Activated naive CD4-positive, alpha-beta T cell treated with anti-CD3 and anti-CD28 coated beads for 36 hours (primary cell): ENCODE measurements around the gene TMEM185B. TPM values are rescaled to one million over a fixed set of nuclear protein-coding genes. Genes with fewer than 3 reads are reported as not detected.
"Not testable (repeated sequence)": the region's sequence is repeated elsewhere in the genome, so short reads cannot be mapped to it uniquely, and the experiment has no call there.

Experiments used
- CTCF ChIA-PET: fragments of 350-600 bp; sonication (Branson Sonifier 250); formaldehyde crosslinking; loops from one replicate; lab custom pipeline; 2021; ENCODE audit warnings: antibody characterized with exemption; lab: Charles Lee
- DNase-seq: peaks from one replicate; pipeline ENCODE4 v3.0.0-alpha.2; 2020
- H3K27ac Mint-ChIP-seq: one replicate; pipeline ENCODE4 v1.8.0; 2021; ENCODE audit warnings: mild to moderate bottlenecking, mixed read lengths
- H3K27me3 Mint-ChIP-seq: one replicate; pipeline ENCODE4 v1.8.0; 2021; ENCODE audit warnings: low read depth, mixed read lengths
- H3K36me3 Mint-ChIP-seq: one replicate; pipeline ENCODE4 v1.8.0; 2021; ENCODE audit warnings: low read depth, mixed read lengths
- H3K4me1 Mint-ChIP-seq: one replicate; pipeline ENCODE4 v1.8.0; 2021; ENCODE audit warnings: low read depth, mixed read lengths
- H3K4me3 Mint-ChIP-seq: one replicate; pipeline ENCODE4 v1.8.0; 2021; ENCODE audit warnings: mild to moderate bottlenecking, moderate library complexity, mixed read lengths
- H3K9me3 Mint-ChIP-seq: one replicate; pipeline ENCODE4 v1.8.0; 2021; ENCODE audit warnings: mixed read lengths
- intact Hi-C: fragments of 100-400 bp; cut with micrococcal nuclease; formaldehyde crosslinking; loops from one replicate; pipeline ENCODE4 v1.15.1; 2023
- total RNA-seq, 2 experiments: library from RNA; stranded (reverse); gene quantifications; one replicate each; pipeline ENCODE4 v1.2.3, GENCODE V29; 2021

The TMEM185B gene
- 10 to 100 TPM; 11.4 to 12.2 TPM for total RNA-seq

GRCh38 chr2:120223034-120223912, at the start of gene TMEM185B:
Gene TMEM185B, minus strand, starts transcription at chr2:120223400. Its CDS starts 424 bp downstream, at chr2:120222976.
- DNase-seq = peak; percentile 93
- CTCF ChIA-PET = interaction anchor here (0.7 to 3.4 kb wide), 2 partner anchors 48 to 1535 kb away, joined by 3 to 14 read pairs; no protein-coding TSS in a partner anchor
- peaks cover 40% of the 10 kb centered on the region for H3K36me3 Mint-ChIP-seq
- intact Hi-C loops = loop anchor here (1.0 to 2.0 kb wide), 5 partner anchors 9 to 544 kb away; partner anchors contain the start of genes PTPN4, RALB and TMEM177
- peak within 1 kb of the TSS; percentile 87 for H3K27ac Mint-ChIP-seq
- peaks cover 43% of the 10 kb centered on the region for H3K4me1 Mint-ChIP-seq
- peak within 1 kb of the TSS; percentile 80 for H3K4me3 Mint-ChIP-seq
- peaks cover 18% of the 10 kb centered on the region for H3K9me3 Mint-ChIP-seq
- no peaks in the 10 kb centered on the region for H3K27me3 Mint-ChIP-seq

GRCh38 chr2:120271711-120272379, 48.6 kb upstream of the TMEM185B start:
- CTCF ChIA-PET = no interaction called here
- H3K27ac Mint-ChIP-seq = no peak overlapping the region
- intact Hi-C loops = no loop called here
- peaks cover 7% of the 10 kb centered on the region for H3K36me3 Mint-ChIP-seq
- H3K27me3 Mint-ChIP-seq = no peaks in the 10 kb centered on the region
- H3K4me3 Mint-ChIP-seq = no peak overlapping the region
- no peak for DNase-seq
- peaks cover 10% of the 10 kb centered on the region for H3K4me1 Mint-ChIP-seq
- peaks cover 8% of the 10 kb centered on the region for H3K9me3 Mint-ChIP-seq

GRCh38 chr2:120269816-120270215, 46.6 kb upstream of the TMEM185B start:
- Mint-ChIP-seq H3K9me3 (peaks cover 3% of the 10 kb centered on the region), H3K36me3 (peaks cover 3% of the 10 kb centered on the region), H3K4me1 (peaks cover 13% of the 10 kb centered on the region), H3K4me3 (no peak overlapping the region), H3K27me3 (no peaks in the 10 kb centered on the region), H3K27ac (no peak overlapping the region)
- intact Hi-C loops = no loop called here
- no peak for DNase-seq
- CTCF ChIA-PET = interaction anchor here (0.6 kb wide), 1 partner anchor 16 kb away, joined by 3 read pairs; no protein-coding TSS in a partner anchor

GRCh38 chr2:120269076-120269744, 46.0 kb upstream of the TMEM185B start:
- DNase-seq = no peak
- Mint-ChIP-seq H3K27ac (no peak overlapping the region), H3K27me3 (no peaks in the 10 kb centered on the region), H3K9me3 (peaks cover 3% of the 10 kb centered on the region), H3K36me3 (peaks cover 3% of the 10 kb centered on the region), H3K4me3 (no peak overlapping the region), H3K4me1 (peaks cover 15% of the 10 kb centered on the region)
- CTCF ChIA-PET = interaction anchor here (0.6 kb wide), 1 partner anchor 17 kb away, joined by 3 read pairs; no protein-coding TSS in a partner anchor
- intact Hi-C loops = no loop called here

GRCh38 chr2:120267348-120267747, 44.1 kb upstream of the TMEM185B start:
- H3K4me1 Mint-ChIP-seq = peaks cover 15% of the 10 kb centered on the region
- intact Hi-C loops = no loop called here
- peaks cover 3% of the 10 kb centered on the region for H3K36me3 Mint-ChIP-seq
- no peak overlapping the region for H3K4me3 Mint-ChIP-seq
- H3K9me3 Mint-ChIP-seq = peaks cover 3% of the 10 kb centered on the region
- H3K27me3 Mint-ChIP-seq = no peaks in the 10 kb centered on the region
- CTCF ChIA-PET = no interaction called here
- DNase-seq = no peak
- no peak overlapping the region for H3K27ac Mint-ChIP-seq

GRCh38 chr2:120265006-120265405, 41.8 kb upstream of the TMEM185B start:
- Mint-ChIP-seq H3K27me3 (no peaks in the 10 kb centered on the region), H3K4me3 (no peak overlapping the region), H3K4me1 (peaks cover 15% of the 10 kb centered on the region), H3K9me3 (peaks cover 11% of the 10 kb centered on the region), H3K27ac (no peak overlapping the region), H3K36me3 (peaks cover 7% of the 10 kb centered on the region)
- intact Hi-C loops = no loop called here
- CTCF ChIA-PET = no interaction called here
- no peak for DNase-seq

GRCh38 chr2:120262761-120263428, 39.7 kb upstream of the TMEM185B start:
- no peak overlapping the region for H3K27ac Mint-ChIP-seq
- no peak for DNase-seq
- H3K36me3 Mint-ChIP-seq = peaks cover 8% of the 10 kb centered on the region
- peaks cover 10% of the 10 kb centered on the region for H3K9me3 Mint-ChIP-seq
- intact Hi-C loops = no loop called here
- H3K27me3 Mint-ChIP-seq = no peaks in the 10 kb centered on the region
- peaks cover 15% of the 10 kb centered on the region for H3K4me1 Mint-ChIP-seq
- H3K4me3 Mint-ChIP-seq = no peak overlapping the region
- CTCF ChIA-PET = interaction anchor here (1.3 to 1.8 kb wide), 2 partner anchors 50 to 56 kb away, joined by 3 to 8 read pairs; no protein-coding TSS in a partner anchor

- no peak overlapping the region for H3K27ac Mint-ChIP-seq
- no peak for DNase-seq
- peaks cover 17% of the 10 kb centered on the region for H3K4me1 Mint-ChIP-seq
- intact Hi-C loops = no loop called here
- no peaks in the 10 kb centered on the region for H3K27me3 Mint-ChIP-seq
- peaks cover 10% of the 10 kb centered on the region for H3K9me3 Mint-ChIP-seq
- H3K4me3 Mint-ChIP-seq = no peak overlapping the region
- H3K36me3 Mint-ChIP-seq = peaks cover 8% of the 10 kb centered on the region
- CTCF ChIA-PET = interaction anchor here (1.3 kb wide), 2 partner anchors 51 to 56 kb away, joined by 3 to 9 read pairs; no protein-coding TSS in a partner anchor
Observed at GRCh38 chr2:120262150-120262549, 39.0 kb upstream of the TMEM185B start.

- no peak overlapping the region for H3K27ac Mint-ChIP-seq
- intact Hi-C loops = loop anchor here (1.0 kb wide), 1 partner anchor 26 kb away; no protein-coding TSS in a partner anchor
- peaks cover 17% of the 10 kb centered on the region for H3K4me1 Mint-ChIP-seq
- H3K9me3 Mint-ChIP-seq = peaks cover 10% of the 10 kb centered on the region
- peak; percentile 72 for DNase-seq
- peaks cover 8% of the 10 kb centered on the region for H3K36me3 Mint-ChIP-seq
- CTCF ChIA-PET = interaction anchor here (0.5 to 1.3 kb wide), 3 partner anchors 50 to 55 kb away, joined by 3 to 9 read pairs (median 3); no protein-coding TSS in a partner anchor
- H3K4me3 Mint-ChIP-seq = no peak overlapping the region
- H3K27me3 Mint-ChIP-seq = no peaks in the 10 kb centered on the region
Observed at GRCh38 chr2:120261387-120262006, 38.3 kb upstream of the TMEM185B start.

- Mint-ChIP-seq H3K4me3 (no peak overlapping the region), H3K4me1 (peaks cover 25% of the 10 kb centered on the region), H3K27me3 (no peaks in the 10 kb centered on the region), H3K36me3 (peaks cover 8% of the 10 kb centered on the region), H3K27ac (no peak overlapping the region), H3K9me3 (peaks cover 10% of the 10 kb centered on the region)
- no peak for DNase-seq
- intact Hi-C loops = loop anchor here (1.0 kb wide), 1 partner anchor 27 kb away; no protein-coding TSS in a partner anchor
- CTCF ChIA-PET = interaction anchor here (0.5 to 1.3 kb wide), 2 partner anchors 51 to 53 kb away, joined by 3 to 9 read pairs; no protein-coding TSS in a partner anchor
Observed at GRCh38 chr2:120260736-120261135, 37.5 kb upstream of the TMEM185B start.

- H3K9me3 Mint-ChIP-seq = peaks cover 10% of the 10 kb centered on the region
- not testable (repeated sequence) for DNase-seq, H3K27ac Mint-ChIP-seq, H3K4me3 Mint-ChIP-seq, H3K36me3 Mint-ChIP-seq, H3K27me3 Mint-ChIP-seq
- CTCF ChIA-PET = interaction anchor here (0.6 kb wide), 1 partner anchor 52 kb away, joined by 5 read pairs; no protein-coding TSS in a partner anchor
- peaks cover 30% of the 10 kb centered on the region for H3K4me1 Mint-ChIP-seq
- intact Hi-C loops = loop anchor here (10.0 kb wide), 1 partner anchor 895 kb away; the partner anchor contains the start of genes C2orf76 and DBI
Observed at GRCh38 chr2:120259939-120260338, 36.7 kb upstream of the TMEM185B start.
